Testis (tissue), 3 donors: ENCODE results near the gene CALD1. TPM values are rescaled to one million over a fixed set of nuclear protein-coding genes. Genes with fewer than 3 reads are reported as not detected.

Experiments
- DNase-seq: peaks from one replicate; pipeline ENCODE4 v3.0.0-alpha.2; 2019
- H3K27ac ChIP-seq, 2 donors: fragments of 200-600 bp; sonication (generic); one replicate each; pipeline ENCODE4 v1.5.1; 2019
- H3K27me3 ChIP-seq: fragments of 200-600 bp; sonication (generic); one replicate; pipeline ENCODE4 v1.5.1; 2019
- H3K36me3 ChIP-seq: fragments of 200-600 bp; sonication (generic); one replicate; pipeline ENCODE4 v1.5.1; 2017; ENCODE audit warnings: low read depth; ENCODE audit errors: missing control alignments
- H3K4me1 ChIP-seq: fragments of 200-600 bp; sonication (generic); one replicate; pipeline ENCODE4 v1.5.1; 2019
- H3K4me3 ChIP-seq, 2 donors: fragments of 200-600 bp; sonication (generic); one replicate each; pipeline ENCODE4 v1.5.1; 2017 to 2019
- H3K9me3 ChIP-seq: fragments of 200-600 bp; sonication (generic); one replicate; pipeline ENCODE4 v1.5.1; 2017
- CTCF ChIP-seq, 3 experiments: fragments of 450-650 bp in 2 of 3; fragments of 200-600 bp in 1 of 3; sonication (generic) in 1 of 3; IDR thresholded peaks; one replicate each; pipeline ENCODE4 v1.5.1; 2016 to 2019; ENCODE audit warnings: antibody characterized with exemption in 3 of 3, mild to moderate bottlenecking in 2 of 3, moderate library complexity in 1 of 3
- POLR2A ChIP-seq: fragments of 450-650 bp; IDR thresholded peaks from one replicate; pipeline ENCODE4 v1.6.1; 2017; ENCODE audit warnings: antibody characterized with exemption, mild to moderate bottlenecking, moderate library complexity
- WGBS, 2 donors: methylation state at CpG; one replicate each; pipeline ENCODE4 v1.1.5; 2018; 5-methylcytosine and 5-hydroxymethylcytosine counted together
- intact Hi-C: fragments of 100-400 bp; cut with DNase I; formaldehyde crosslinking; loops from one replicate; pipeline ENCODE4 v1.15.1; 2023; ENCODE audit warnings: low total_unique reads
- polyA plus RNA-seq: library from polyadenylated mRNA; stranded (reverse); fragments of 350-450 nt; fragmentation: Illumina TruSeq; extraction: RNeasy Lipid Tissue Mini Kit (QIAGEN cat#74804); gene quantifications from one replicate; pipeline ENCODE4 v1.2.3, GENCODE V29; 2014; ENCODE audit warnings: low read depth, low replicate concordance; ENCODE audit not compliant: insufficient read depth
- total RNA-seq, 2 donors: library from RNA; depleted of rRNA; stranded (reverse); fragments of >200 nt; gene quantifications; one replicate each; pipeline ENCODE4 v1.2.3, GENCODE V29; 2016

The CALD1 gene
- total and polyA plus RNA-seq, 3 donors from 2014 or later: 103 to 153 (median 135) TPM

- DNase-seq: no peak
- intact Hi-C loops: no loop called here
- peak overlapping the region in 1 of 2 donors; percentile 13 for H3K27ac ChIP-seq
- H3K4me3 ChIP-seq: no peak overlapping the region
- H3K9me3 ChIP-seq: no peaks in the 10 kb centered on the region
- H3K4me1 ChIP-seq: peaks cover 8% of the 10 kb centered on the region
- no peaks in the 10 kb centered on the region for H3K27me3 ChIP-seq
- H3K36me3 ChIP-seq: no peaks in the 10 kb centered on the region
- WGBS, 2 donors: 50 to 63% methylated on average over 8 of the region's 8 CpGs
- TF ChIP-seq POLR2A (no peak), CTCF (IDR thresholded peaks at IDR 0.05) (no peak)
Observed at GRCh38 chr7:134842886-134843430, 63.5 kb downstream of the CALD1 start.

- no peak overlapping the region for H3K4me3 ChIP-seq
- peaks cover 8% of the 10 kb centered on the region for H3K4me1 ChIP-seq
- intact Hi-C loops: no loop called here
- H3K27ac ChIP-seq: no peak overlapping the region
- no peak for DNase-seq
- H3K27me3 ChIP-seq: no peaks in the 10 kb centered on the region
- no peak for TF ChIP-seq CTCF (IDR thresholded peaks at IDR 0.05)
- TF ChIP-seq POLR2A: no peak
- H3K36me3 ChIP-seq: no peaks in the 10 kb centered on the region
- no peaks in the 10 kb centered on the region for H3K9me3 ChIP-seq
Observed at GRCh38 chr7:134844200-134844599, 64.8 kb downstream of the CALD1 start.

- H3K27ac ChIP-seq: no peak overlapping the region
- 77 to 90% methylated on average over 3 of the region's 3 CpGs for WGBS, 2 donors
- intact Hi-C loops: no loop called here
Observed at GRCh38 chr7:134845461-134845860, 66.0 kb downstream of the CALD1 start.

GRCh38 chr7:134847851-134848588 is 68.6 kb downstream of the CALD1 start:
- intact Hi-C loops: no loop called here
- Histone ChIP-seq H3K36me3 (no peaks in the 10 kb centered on the region), H3K27me3 (no peaks in the 10 kb centered on the region), H3K27ac (peak overlapping the region in 1 of 2 donors; percentile 32), H3K4me1 (peaks cover 18% of the 10 kb centered on the region), H3K4me3 (no peak overlapping the region), H3K9me3 (no peaks in the 10 kb centered on the region)
- no peak for DNase-seq
- 66 to 73% methylated on average over 7 of the region's 7 CpGs for WGBS, 2 donors
- TF ChIP-seq POLR2A: no peak
- no peak for TF ChIP-seq CTCF (IDR thresholded peaks at IDR 0.05)

More at GRCh38 chr7:134845461-134845860, 66.0 kb downstream of the CALD1 start:
- H3K36me3 ChIP-seq: no peaks in the 10 kb centered on the region
- peaks cover 8% of the 10 kb centered on the region for H3K4me1 ChIP-seq
- no peak overlapping the region for H3K4me3 ChIP-seq
- no peaks in the 10 kb centered on the region for H3K27me3 ChIP-seq
- no peaks in the 10 kb centered on the region for H3K9me3 ChIP-seq
- no peak for TF ChIP-seq CTCF (IDR thresholded peaks at IDR 0.05)
- TF ChIP-seq POLR2A: no peak
- DNase-seq: no peak

- no peak overlapping the region for H3K4me3 ChIP-seq
- no peaks in the 10 kb centered on the region for H3K36me3 ChIP-seq
- DNase-seq: no peak
- intact Hi-C loops: no loop called here
- no peak overlapping the region for H3K27ac ChIP-seq
- peaks cover 30% of the 10 kb centered on the region for H3K4me1 ChIP-seq
- 54 to 63% methylated on average over 2 of the region's 2 CpGs for WGBS, 2 donors
- H3K9me3 ChIP-seq: no peaks in the 10 kb centered on the region
- TF ChIP-seq CTCF (IDR thresholded peaks at IDR 0.05) (no peak), POLR2A (no peak)
- H3K27me3 ChIP-seq: no peaks in the 10 kb centered on the region
Observed at GRCh38 chr7:134850066-134850465, 70.6 kb downstream of the CALD1 start.
